A673 (cell line): Measurements from ENCODE around the gene U2AF1.
"Not testable (repeated sequence)": the region's sequence is repeated elsewhere in the genome, so short reads cannot be mapped to it uniquely, and the experiment has no call there.

Source experiments
- CTCF ChIP-seq: fragments of 300-800, 200-600 bp; sonication (generic); conservative IDR thresholded peaks from 2 replicates; pipeline ENCODE4 v1.5.1; 2017; ENCODE audit warnings: low read depth, mild to moderate bottlenecking, antibody characterized with exemption, low read length, moderate library complexity, mixed read lengths
- EZH2 ChIP-seq: fragments of 200-600 bp; sonication (generic); IDR thresholded peaks from 2 replicates; pipeline ENCODE4 v1.6.1; 2017; ENCODE audit warnings: borderline replicate concordance, low read depth, mild to moderate bottlenecking, mixed read lengths, antibody characterized with exemption, low read length; ENCODE audit not compliant: poor library complexity, severe bottlenecking

DNA sequence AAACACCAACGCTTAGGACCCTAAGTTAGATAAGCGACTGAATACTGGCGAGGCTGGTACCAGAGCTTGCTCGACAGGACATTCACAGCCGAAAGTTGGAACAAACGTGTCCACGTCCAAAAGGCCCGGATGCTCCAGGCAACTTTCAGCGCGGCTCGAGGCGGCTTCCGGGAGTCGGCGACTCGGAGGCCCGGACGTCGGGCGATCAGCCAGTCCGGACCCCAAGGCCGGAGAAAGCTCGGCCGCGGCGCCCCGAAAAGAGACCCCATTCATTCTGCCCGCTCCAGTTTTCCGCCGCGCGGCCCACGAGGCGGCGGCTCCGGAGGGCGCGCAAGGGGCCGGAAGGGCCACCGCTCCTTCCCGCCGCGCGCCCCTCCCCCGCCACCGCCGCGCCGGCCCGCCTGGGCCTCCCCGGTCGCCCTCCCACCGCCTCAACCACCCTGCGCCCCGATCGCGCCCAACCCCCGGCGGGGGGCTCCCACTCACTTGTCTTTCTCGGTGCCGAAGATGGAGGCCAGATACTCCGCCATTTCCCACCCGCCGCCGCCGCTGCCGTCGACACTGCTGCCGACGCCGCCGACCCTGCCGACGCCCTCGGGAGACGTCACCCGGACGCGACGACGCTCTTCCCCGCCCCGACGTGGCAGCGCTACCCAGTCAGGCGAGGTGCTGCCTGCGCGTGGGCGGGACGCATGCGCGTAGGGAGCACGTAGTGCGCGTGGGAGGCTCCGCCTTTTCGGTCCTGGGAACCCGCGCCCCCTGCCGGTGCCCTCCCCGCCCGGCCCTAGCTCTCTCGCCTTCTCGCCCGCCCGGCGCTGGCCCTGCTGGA is at the start of gene U2AF1:
- TF ChIP-seq CTCF, EZH2: not testable (repeated sequence)
